HG03439 (cell line): ENCODE measurements around the gene EME1.
"Not testable (repeated sequence)": the region's sequence is repeated elsewhere in the genome, so short reads cannot be mapped to it uniquely, and the experiment has no call there.

ENCODE experiments used
- ATAC-seq: cut with Tn5 transposase; IDR thresholded peaks from one replicate; pipeline ENCODE4 v1.9.1; 2021; ENCODE audit warnings: mild to moderate bottlenecking, moderate library complexity; ENCODE audit not compliant: unreplicated experiment

The EME1 gene

GRCh38 chr17:50372758-50373556 lies at the start of gene EME1, which contains the start of gene MRPL27:
EME1 (plus strand) TSS chr17:50373229; CDS start chr17:50375209, 1,980 bp downstream.
MRPL27 (minus strand) TSS chr17:50373184; CDS start chr17:50373170, 14 bp downstream.
- ATAC-seq: peak; percentile 86

GRCh38 chr17:50325906-50326305 lies 47.1 kb upstream of the EME1 start:
- ATAC-seq: no peak

- ATAC-seq: no peak
These were observed 46.1 kb upstream of the EME1 start for GRCh38 chr17:50326831-50327364.

GRCh38 chr17:50328363-50329325 lies 44.4 kb upstream of the EME1 start:
- no peak for ATAC-seq

GRCh38 chr17:50329716-50330115 lies 43.3 kb upstream of the EME1 start:
- ATAC-seq: no peak

- no peak for ATAC-seq
These were observed 42.8 kb upstream of the EME1 start for GRCh38 chr17:50330151-50330775.

- ATAC-seq: no peak
These were observed 41.8 kb upstream of the EME1 start for GRCh38 chr17:50331085-50331791.

GRCh38 chr17:50332196-50332595 lies 40.8 kb upstream of the EME1 start:
- no peak for ATAC-seq

- not testable (repeated sequence) for ATAC-seq
These were observed 39.6 kb upstream of the EME1 start for GRCh38 chr17:50333291-50334057.

GRCh38 chr17:50337956-50338355 lies 35.1 kb upstream of the EME1 start:
- ATAC-seq: no peak

- no peak for ATAC-seq
These were observed 34.4 kb upstream of the EME1 start for GRCh38 chr17:50338645-50339044.

GRCh38 chr17:50339381-50339780 lies 33.6 kb upstream of the EME1 start:
- no peak for ATAC-seq

GRCh38 chr17:50344731-50345365 lies 28.2 kb upstream of the EME1 start:
- ATAC-seq: no peak

GRCh38 chr17:50345432-50346312 lies 27.4 kb upstream of the EME1 start, which contains the start of gene XYLT2:
XYLT2 (plus strand) TSS chr17:50346126; CDS start chr17:50346141, 15 bp downstream.
- peak; percentile 63 for ATAC-seq

GRCh38 chr17:50346313-50347116 lies 26.5 kb upstream of the EME1 start:
- peak; percentile 47 for ATAC-seq

GRCh38 chr17:50347117-50347893 lies 25.7 kb upstream of the EME1 start:
- ATAC-seq: no peak
